ENCODE measurements around the gene ABCA12. TPM values are rescaled to one million over a fixed set of nuclear protein-coding genes. Genes with fewer than 3 reads are reported as not detected.

Gene ABCA12
- total and polyA plus RNA-seq, 8 donors = 0.03 to 0.58 (median 0.15) TPM

DNA sequence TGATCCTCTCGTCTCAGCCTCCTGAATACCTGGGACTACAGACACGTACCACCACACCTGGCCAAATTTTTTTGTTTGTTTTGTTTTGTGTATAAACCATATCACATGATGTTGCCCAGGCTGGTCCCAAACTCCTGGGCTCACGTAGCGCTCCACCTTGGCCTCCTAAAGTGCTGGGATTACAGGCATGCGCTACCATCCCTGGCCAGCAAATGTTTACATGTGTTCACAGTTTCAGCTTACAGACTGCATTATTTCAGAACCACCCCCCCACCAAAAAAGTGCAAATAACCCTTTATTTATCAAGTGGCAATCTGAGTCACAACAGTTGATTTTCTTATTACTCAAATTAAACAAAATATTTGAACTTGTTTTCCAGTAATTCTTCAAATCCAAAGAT lies 54.3 kb downstream of the ABCA12 start:
- no peaks in the 10 kb centered on the region for H3K27me3 ChIP-seq
- no peak for DNase-seq
- no peak for ATAC-seq
- H3K4me3 ChIP-seq = no peak overlapping the region
- no peaks in the 10 kb centered on the region for H3K4me1 ChIP-seq
- H3K36me3 ChIP-seq = no peaks in the 10 kb centered on the region
- TF ChIP-seq, protein P1, sequence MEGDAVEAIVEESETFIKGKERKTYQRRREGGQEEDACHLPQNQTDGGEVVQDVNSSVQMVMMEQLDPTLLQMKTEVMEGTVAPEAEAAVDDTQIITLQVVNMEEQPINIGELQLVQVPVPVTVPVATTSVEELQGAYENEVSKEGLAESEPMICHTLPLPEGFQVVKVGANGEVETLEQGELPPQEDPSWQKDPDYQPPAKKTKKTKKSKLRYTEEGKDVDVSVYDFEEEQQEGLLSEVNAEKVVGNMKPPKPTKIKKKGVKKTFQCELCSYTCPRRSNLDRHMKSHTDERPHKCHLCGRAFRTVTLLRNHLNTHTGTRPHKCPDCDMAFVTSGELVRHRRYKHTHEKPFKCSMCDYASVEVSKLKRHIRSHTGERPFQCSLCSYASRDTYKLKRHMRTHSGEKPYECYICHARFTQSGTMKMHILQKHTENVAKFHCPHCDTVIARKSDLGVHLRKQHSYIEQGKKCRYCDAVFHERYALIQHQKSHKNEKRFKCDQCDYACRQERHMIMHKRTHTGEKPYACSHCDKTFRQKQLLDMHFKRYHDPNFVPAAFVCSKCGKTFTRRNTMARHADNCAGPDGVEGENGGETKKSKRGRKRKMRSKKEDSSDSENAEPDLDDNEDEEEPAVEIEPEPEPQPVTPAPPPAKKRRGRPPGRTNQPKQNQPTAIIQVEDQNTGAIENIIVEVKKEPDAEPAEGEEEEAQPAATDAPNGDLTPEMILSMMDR (IDR thresholded peaks at IDR 0.05) = no peak
- no peaks in the 10 kb centered on the region for H3K9me3 ChIP-seq
- intact Hi-C loops (cut with DNase I) = no loop called here
- no peak overlapping the region for H3K27ac ChIP-seq

DNA sequence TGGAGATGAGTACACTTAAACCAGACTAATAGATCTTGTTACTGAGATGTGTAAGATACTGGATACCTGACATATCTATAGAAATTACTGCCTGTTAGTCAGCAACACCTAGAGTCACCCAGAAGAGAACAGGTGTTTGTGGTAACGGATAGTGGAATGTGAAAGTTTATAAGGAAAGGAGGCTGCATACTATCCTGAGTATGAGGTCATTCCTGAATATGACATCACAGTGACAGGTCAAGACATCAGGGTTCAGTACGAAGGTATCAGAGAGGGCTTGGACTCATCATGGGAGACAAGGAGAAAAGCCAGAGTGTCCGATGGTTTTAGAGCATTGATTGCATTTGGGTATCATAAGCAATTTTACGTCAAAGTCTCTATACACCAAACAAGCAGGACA lies 55.3 kb downstream of the ABCA12 start:
- Histone ChIP-seq H3K36me3 (no peaks in the 10 kb centered on the region), H3K9me3 (no peaks in the 10 kb centered on the region), H3K27me3 (no peaks in the 10 kb centered on the region), H3K27ac (no peak overlapping the region), H3K4me1 (no peaks in the 10 kb centered on the region), H3K4me3 (no peak overlapping the region)
- ATAC-seq = no peak
- DNase-seq = no peak
- intact Hi-C loops (cut with DNase I) = no loop called here
- TF ChIP-seq, protein P1 (IDR thresholded peaks at IDR 0.05) = no peak

DNA sequence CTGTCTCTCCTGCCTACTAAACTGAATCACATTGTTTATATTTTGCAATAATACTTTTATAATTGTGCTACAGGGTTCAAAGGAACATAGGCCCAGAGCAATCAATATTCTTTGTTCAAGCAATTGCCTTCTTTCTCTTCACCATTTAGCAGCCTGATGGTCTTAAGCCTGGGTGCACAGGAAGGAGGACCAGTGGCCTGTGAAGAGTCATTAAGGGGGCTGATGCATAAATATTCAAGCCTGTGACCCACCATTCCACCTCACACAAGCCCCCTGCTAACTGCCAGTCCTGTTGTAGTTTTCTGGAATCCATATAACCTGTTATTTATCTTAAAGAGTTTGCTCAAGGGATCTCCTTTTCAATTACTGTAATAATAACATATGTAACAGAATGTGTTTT lies 56.0 kb downstream of the ABCA12 start:
- H3K4me1 ChIP-seq = no peaks in the 10 kb centered on the region
- H3K27me3 ChIP-seq = no peaks in the 10 kb centered on the region
- DNase-seq = no peak
- H3K27ac ChIP-seq = no peak overlapping the region
- no peak overlapping the region for H3K4me3 ChIP-seq
- TF ChIP-seq, protein P1 (IDR thresholded peaks at IDR 0.05) = no peak
- no peak for ATAC-seq
- intact Hi-C loops (cut with DNase I) = no loop called here
- H3K9me3 ChIP-seq = no peaks in the 10 kb centered on the region
- no peaks in the 10 kb centered on the region for H3K36me3 ChIP-seq

DNA sequence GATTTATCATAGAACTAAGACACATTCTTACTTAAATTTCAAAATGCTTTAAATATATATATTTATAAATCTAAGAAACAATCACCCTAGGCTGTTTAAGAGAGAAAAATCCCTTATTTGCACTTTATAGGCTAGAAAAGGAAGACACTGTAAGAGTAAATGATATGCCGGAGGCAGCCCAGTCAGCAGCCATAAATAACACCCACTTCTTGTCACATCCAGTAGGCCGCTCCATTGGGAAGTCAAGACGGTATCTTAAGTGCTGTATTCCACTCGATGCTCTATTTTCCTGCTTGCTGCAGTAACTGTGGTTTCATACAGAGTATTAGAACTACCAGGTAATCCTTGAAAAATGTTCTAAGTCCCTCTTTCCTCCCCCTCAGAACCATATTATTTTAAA lies 57.9 kb downstream of the ABCA12 start:
- Histone ChIP-seq H3K4me1 (no peaks in the 10 kb centered on the region), H3K27ac (no peak overlapping the region), H3K27me3 (no peaks in the 10 kb centered on the region), H3K9me3 (no peaks in the 10 kb centered on the region), H3K4me3 (no peak overlapping the region), H3K36me3 (no peaks in the 10 kb centered on the region)
- TF ChIP-seq, protein P1 (IDR thresholded peaks at IDR 0.05) = no peak
- ATAC-seq (no peak), DNase-seq (no peak)
- intact Hi-C loops (cut with DNase I) = no loop called here

DNA sequence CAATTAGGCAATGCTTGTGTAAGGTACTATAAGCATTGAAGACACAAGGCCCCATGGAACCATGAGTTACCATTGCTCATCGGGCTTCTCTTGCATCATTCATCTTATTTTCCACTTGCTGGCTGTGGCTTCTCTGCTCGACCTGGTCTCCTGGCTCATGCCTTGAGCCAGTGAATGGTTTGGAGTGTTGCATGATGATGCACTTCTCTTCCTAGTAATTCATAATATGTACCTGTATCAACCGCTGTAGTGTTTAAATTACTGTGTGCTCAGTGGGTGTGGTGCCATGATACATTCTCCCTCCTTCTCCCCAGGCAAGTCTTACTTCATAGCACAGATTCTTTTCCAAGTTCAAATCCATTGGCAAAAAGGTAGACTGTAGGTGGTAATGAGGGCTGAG lies 66.8 kb downstream of the ABCA12 start:
- DNase-seq (no peak), ATAC-seq (no peak)
- Histone ChIP-seq H3K9me3 (no peaks in the 10 kb centered on the region), H3K4me1 (no peaks in the 10 kb centered on the region), H3K4me3 (no peak overlapping the region), H3K27me3 (no peaks in the 10 kb centered on the region), H3K27ac (no peak overlapping the region), H3K36me3 (no peaks in the 10 kb centered on the region)
- intact Hi-C loops (cut with DNase I) = no loop called here
- TF ChIP-seq, protein P1 (IDR thresholded peaks at IDR 0.05) = no peak

Data from left lung (tissue), 10 donors.